ENCODE data around the gene PPP1R1B. TPM values are rescaled to one million over a fixed set of nuclear protein-coding genes. Genes with fewer than 3 reads are reported as not detected.
"Not testable (repeated sequence)": the region's sequence is repeated elsewhere in the genome, so short reads cannot be mapped to it uniquely, and the experiment has no call there.

The PPP1R1B gene
- polyA plus RNA-seq (2012; ENCODE audit: missing spikeins) = not detected

DNA sequence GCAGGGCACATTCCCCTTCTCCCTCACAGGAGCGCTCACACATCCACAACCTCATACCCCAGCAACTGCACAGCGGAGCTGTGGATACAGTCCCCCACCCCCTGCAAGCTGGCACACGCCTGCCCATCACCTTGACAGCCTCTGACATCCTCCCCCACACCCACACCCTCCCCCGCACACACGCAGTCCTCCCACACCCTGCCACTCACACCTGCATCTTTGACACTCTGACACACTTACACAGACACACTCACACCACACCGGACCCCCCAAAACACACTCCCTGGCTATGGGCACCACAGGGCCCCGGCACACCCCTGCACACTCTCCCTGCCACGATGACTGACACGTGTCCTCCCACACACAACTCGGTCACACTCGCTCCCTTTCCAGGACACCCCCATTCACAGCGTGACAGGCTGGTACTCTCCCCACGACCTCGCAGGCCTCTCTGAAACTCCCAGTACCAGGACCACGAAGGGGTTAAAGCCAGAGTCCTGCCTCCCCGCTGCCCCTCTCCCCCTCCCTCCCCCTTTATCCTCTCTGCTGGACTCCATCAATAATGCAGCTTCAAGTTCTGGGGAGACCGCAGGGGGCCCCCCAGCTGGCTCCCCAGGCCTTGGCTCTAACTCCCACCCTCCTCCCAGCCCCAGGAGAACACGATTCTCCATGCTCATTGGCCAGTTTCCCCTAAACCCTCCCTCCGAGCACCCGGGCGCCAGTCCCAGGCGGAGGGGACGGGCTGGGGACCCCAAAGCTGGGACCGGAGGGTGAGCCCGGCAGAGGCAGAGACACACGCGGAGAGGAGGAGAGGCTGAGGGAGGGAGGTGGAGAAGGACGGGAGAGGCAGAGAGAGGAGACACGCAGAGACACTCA lies at the start of gene PPP1R1B:
TSS of gene PPP1R1B (plus strand) at position 782 of the 876 bp plus-strand sequence. CDS start 441 bp downstream, outside the sequence.
- FAIRE-seq = no peak
- TF ChIP-seq POLR2A (IDR thresholded peaks at IDR 0.05; ENCODE audit: low read depth, low read length) (no peak), TAF1 (IDR thresholded peaks at IDR 0.05; ENCODE audit: borderline replicate concordance, low read depth, low read length) (no peak), POLR2AphosphoS5 (IDR thresholded peaks at IDR 0.05; ENCODE audit: low read depth, low read length) (no peak)
- DNase-seq (ENCODE audit: insufficient read length) = no peak

DNA sequence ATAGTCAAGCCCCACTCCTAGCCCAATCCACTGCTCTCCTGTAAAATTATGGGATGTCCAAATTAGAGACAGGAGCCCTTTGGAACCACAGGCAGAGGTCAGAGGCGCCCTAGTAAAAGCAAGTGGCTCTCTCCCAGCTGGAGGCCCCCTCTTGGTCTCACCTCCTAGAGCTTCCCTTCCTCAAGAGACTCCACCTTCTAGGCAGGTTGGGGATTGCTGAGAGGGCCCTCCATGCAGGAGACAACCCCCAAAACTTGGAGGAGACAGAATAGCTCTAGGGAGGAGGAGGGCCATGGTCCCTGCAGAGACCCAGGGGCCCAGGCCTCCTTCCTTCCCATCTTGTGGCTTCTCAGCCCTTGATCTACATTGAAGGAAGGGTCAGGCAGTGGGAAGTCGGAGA lies 48.5 kb upstream of the PPP1R1B start:
- no peak for TF ChIP-seq POLR2A (IDR thresholded peaks at IDR 0.05; ENCODE audit: low read depth, low read length)
- TF ChIP-seq TAF1 (IDR thresholded peaks at IDR 0.05; ENCODE audit: borderline replicate concordance, low read depth, low read length) = no peak
- TF ChIP-seq POLR2AphosphoS5 (IDR thresholded peaks at IDR 0.05; ENCODE audit: low read depth, low read length) = no peak
- DNase-seq (ENCODE audit: insufficient read length) (no peak), FAIRE-seq (no peak)

DNA sequence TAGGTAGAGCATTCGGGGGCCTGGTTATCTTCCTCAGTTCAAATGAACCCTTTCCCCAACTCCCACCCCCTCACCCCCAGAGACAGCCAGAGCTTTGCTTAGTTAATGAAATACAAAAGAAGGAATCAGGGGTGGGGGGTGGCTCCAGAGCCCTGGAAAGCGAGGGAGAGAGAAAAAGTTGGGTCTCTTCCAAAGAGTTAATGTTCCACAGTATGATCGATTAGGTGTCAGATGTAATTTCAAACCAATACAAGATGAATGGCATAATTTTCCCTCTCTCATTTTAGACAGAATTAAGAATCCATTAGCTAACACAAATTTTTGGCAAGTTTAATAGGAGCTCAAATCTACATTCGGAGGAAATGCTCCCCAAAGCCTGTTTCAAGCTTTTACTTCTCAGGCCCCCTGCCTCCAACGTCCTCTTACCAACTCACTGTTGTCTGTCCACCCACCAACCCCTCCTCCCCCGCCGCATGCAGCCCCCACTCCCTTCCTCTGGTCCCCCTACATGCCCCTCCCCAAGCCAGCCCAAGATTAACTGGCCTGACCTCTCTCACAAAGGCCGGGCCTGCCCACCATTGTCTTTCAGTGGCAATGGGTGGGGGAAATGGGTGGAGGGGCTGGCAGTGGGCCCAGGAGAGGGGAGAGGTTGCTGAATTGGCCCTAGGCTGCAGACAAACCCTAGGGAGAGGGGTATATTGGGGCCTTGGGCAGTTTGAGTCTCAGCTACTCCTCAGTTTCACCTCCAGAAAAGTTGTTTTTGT lies 47.3 kb upstream of the PPP1R1B start:
- FAIRE-seq (no peak), DNase-seq (ENCODE audit: insufficient read length) (no peak)
- TF ChIP-seq TAF1 (IDR thresholded peaks at IDR 0.05; ENCODE audit: borderline replicate concordance, low read depth, low read length) (no peak), POLR2A (IDR thresholded peaks at IDR 0.05; ENCODE audit: low read depth, low read length) (no peak), POLR2AphosphoS5 (IDR thresholded peaks at IDR 0.05; ENCODE audit: low read depth, low read length) (no peak)

DNA sequence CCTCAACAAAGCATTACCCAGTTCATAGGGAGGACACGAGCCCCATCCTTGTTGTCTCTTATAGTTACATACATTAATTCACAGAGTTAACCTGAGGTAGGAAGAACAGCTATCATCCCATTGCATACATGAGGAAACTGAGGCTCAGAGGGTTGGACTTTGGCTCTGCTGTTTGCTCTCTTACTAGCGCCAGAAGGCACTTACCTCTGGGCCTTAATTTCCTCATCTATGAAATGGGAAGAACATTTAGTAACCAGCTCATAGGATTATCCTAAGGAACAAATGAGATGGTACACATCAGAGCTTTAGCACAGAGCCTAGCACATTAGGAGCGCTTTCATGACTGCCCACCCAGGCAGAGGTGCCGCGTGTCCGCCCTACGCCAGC lies 46.7 kb upstream of the PPP1R1B start:
- no peak for FAIRE-seq
- no peak for DNase-seq (ENCODE audit: insufficient read length)
- TF ChIP-seq POLR2AphosphoS5 (IDR thresholded peaks at IDR 0.05; ENCODE audit: low read depth, low read length) (no peak), TAF1 (IDR thresholded peaks at IDR 0.05; ENCODE audit: borderline replicate concordance, low read depth, low read length) (no peak), POLR2A (IDR thresholded peaks at IDR 0.05; ENCODE audit: low read depth, low read length) (no peak)

DNA sequence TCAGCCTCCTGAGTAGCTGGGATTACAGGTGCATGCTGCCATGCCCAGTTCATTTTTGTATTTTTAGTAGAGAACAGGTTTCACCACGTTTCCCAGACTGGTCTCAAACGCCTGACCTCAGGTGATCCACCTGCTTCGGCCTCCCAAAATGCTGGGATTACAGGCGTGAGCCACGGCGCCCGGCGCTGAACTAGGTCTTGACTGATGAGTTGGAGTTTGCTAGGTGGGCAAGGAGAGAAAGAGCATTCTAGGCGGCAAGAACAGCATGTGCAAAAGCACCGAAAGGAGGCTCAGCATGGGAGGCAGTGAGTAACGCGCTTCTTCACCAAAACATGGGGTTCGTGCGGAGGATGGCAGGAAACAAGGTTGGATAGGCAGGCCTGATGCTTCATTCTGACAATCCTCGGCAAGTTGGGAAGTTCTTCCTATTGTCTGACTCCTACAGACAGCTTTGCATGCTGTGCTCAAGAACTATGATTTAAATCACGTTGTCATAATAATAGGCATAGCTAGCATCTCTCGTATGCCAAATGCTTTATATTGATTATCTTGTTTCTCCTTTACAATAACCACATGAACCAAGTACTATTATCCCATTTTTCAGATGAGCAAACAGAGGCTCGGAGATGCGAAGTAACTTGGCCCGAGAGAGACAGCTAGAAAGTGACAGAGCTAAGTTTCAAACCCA lies 45.5 kb upstream of the PPP1R1B start:
- no peak for TF ChIP-seq POLR2AphosphoS5 (IDR thresholded peaks at IDR 0.05; ENCODE audit: low read depth, low read length)
- no peak for TF ChIP-seq TAF1 (IDR thresholded peaks at IDR 0.05; ENCODE audit: borderline replicate concordance, low read depth, low read length)
- no peak for FAIRE-seq
- DNase-seq (ENCODE audit: insufficient read length) = no peak

DNA sequence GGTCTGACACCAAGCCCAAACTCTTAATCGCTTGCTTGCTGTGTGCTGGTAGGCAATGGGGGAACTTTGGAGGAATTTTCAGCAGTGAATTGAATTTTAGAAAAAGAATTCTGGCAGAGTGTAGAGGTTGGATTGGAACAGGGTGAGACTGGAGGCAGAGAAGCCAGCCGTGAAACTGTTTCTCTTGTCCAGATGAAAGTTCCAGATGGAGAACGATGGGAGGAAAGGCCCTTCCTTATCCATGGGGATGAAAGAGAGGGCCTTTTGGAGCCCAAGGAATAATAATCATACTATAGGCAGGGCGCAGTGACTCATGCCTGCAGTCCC lies 45.0 kb upstream of the PPP1R1B start:
- FAIRE-seq = no peak
- TF ChIP-seq POLR2AphosphoS5 (IDR thresholded peaks at IDR 0.05; ENCODE audit: low read depth, low read length) (no peak), TAF1 (IDR thresholded peaks at IDR 0.05; ENCODE audit: borderline replicate concordance, low read depth, low read length) (no peak), POLR2A (IDR thresholded peaks at IDR 0.05; ENCODE audit: low read depth, low read length) (no peak)
- DNase-seq (ENCODE audit: insufficient read length) = no peak

DNA sequence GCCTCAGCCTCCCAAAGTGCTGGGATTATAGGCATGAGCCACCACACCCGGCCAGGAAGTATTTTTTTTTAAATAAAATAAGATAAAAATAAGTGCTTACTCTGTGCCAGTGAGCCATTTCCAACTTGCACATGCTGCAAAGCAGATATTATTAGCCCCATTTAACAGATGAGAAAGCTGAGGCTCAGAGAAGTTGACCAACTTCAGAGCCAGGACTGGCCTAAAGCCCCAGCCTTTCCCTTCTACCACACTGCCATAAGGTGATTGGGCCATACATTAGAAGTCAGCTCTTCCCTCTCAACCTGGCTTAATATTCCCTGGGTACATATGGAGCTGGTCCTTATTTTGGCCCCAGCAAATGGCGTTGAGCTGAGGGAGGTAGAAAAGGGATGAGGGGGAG lies 44.1 kb upstream of the PPP1R1B start:
- FAIRE-seq = no peak
- no peak for DNase-seq (ENCODE audit: insufficient read length)

DNA sequence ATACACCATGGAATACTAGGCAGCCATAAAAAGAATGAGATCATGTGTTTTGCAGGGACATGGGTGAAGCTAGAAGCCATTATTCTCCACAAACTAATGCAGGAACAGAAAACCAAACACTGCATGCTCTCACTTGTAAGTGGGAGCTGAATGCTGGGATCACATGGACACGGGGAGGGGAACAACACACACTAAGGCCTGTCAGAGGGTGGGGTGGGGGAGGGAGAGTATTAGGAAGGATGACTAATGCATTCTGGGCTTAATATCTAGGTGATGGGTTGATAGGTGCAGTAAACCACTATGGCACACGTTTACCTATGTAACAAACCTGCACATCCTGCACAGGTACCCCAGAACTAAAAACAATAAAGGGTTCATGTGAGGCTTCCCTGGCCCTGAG lies 36.6 kb upstream of the PPP1R1B start:
- not testable (repeated sequence) for FAIRE-seq; DNase-seq (ENCODE audit: insufficient read length)

More for the DNA sequence above, 44.1 kb upstream of the PPP1R1B start:
- TF ChIP-seq POLR2A (IDR thresholded peaks at IDR 0.05; ENCODE audit: low read depth, low read length) = no peak
- TF ChIP-seq POLR2AphosphoS5 (IDR thresholded peaks at IDR 0.05; ENCODE audit: low read depth, low read length) = no peak
- TF ChIP-seq TAF1 (IDR thresholded peaks at IDR 0.05; ENCODE audit: borderline replicate concordance, low read depth, low read length) = no peak

DNA sequence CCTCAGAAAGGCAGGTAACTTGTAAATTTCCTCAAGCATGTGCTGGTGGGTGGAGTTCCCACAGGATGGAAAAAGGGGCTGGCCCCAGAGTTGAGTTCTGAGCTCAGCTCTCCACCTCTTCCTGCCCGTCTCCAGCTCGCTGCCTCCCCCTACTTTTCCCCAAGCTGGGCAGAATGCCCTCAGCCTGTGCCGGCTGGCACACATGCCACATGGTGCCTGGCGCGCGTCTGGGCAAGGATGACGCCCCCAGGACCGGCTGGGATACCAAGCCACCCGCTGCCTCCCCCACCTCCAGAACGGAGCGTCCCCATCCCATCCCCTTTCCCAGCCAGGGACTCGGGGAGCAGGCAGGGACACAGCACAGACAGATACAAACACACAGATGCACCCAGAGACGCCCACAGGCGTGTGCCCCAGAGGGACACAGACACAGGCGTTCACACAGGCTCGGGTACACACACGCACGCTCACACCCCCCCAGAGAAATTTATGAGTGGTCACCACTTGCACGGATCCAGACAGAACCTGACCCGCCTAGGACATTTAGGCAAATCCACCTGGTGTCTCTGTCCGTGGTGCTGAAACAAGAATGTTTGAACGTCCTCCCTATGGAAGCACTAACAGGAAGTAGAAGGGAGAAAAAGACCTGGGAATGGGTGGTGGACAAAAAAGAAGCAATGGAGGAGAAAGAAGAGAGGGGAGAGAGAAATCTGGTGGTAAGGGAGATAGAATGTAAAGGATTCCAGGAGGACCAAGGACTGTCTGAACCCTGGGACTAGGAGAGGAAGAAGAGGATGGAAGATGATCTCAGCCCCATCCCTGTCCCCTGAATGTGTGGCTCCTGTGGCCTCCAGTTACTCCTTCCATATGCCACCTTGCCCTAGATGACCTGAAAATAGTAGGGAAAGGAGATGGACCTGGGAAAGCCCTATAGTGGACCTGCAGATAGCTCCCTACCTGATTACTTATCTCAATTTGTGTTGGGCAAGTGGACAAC lies 34.5 kb upstream of the PPP1R1B start:
- DNase-seq (ENCODE audit: insufficient read length) (no peak), FAIRE-seq (no peak)
- TF ChIP-seq TAF1 (IDR thresholded peaks at IDR 0.05; ENCODE audit: borderline replicate concordance, low read depth, low read length) (no peak), POLR2A (IDR thresholded peaks at IDR 0.05; ENCODE audit: low read depth, low read length) (no peak), POLR2AphosphoS5 (IDR thresholded peaks at IDR 0.05; ENCODE audit: low read depth, low read length) (no peak)

DNA sequence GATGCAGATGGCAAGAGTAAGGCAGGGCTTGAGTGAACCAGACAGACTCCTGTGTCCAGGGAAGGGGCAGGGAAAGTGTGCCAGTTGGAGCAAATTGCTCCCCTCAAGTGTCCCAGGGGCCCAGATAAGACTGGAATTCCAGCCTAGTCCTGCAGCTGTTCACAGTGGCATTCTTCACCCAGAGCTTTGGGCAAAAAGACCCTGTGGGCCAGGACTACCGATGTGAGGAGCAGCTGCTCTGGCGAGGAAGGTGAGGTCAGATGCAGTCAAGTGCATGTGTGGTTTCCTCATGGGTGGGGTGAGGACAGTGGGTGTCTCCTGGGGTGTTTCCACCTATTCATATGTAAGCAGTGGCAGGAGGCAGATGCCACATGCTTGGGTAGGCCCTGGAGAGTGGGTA lies 33.4 kb upstream of the PPP1R1B start:
- DNase-seq (ENCODE audit: insufficient read length) (no peak), FAIRE-seq (no peak)
- no peak for TF ChIP-seq TAF1 (IDR thresholded peaks at IDR 0.05; ENCODE audit: borderline replicate concordance, low read depth, low read length)

DNA sequence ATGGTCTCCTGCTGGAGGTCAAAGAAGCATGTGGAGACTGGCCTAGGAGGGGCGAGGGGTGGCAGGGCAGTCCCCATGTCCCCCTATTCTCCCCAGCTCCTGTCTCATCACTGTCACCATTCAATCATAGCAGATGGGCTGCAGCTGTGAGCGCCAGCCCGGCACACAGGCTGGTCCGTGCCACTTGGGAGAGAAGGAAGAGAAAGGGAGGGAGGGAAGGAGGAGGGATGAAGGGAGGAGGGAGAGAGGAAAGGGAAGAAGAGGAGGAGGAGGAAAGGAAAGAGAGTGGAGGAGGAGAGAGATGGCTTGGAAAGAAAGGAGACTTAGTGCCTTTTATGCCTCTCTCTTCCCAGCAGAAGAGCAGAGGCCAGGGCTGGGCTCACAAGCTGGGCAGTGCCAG lies 31.5 kb upstream of the PPP1R1B start:
- FAIRE-seq = no peak

More for the DNA sequence above, 31.5 kb upstream of the PPP1R1B start:
- no peak for TF ChIP-seq POLR2AphosphoS5 (IDR thresholded peaks at IDR 0.05; ENCODE audit: low read depth, low read length)
- no peak for TF ChIP-seq TAF1 (IDR thresholded peaks at IDR 0.05; ENCODE audit: borderline replicate concordance, low read depth, low read length)
- no peak for TF ChIP-seq POLR2A (IDR thresholded peaks at IDR 0.05; ENCODE audit: low read depth, low read length)
- DNase-seq (ENCODE audit: insufficient read length) = no peak

Measured in GM12892 (cell line).